H9 (cell line): ENCODE results near the gene ACAP2. TPM values are rescaled to one million over a fixed set of nuclear protein-coding genes. Genes with fewer than 3 reads are reported as not detected.

Source experiments
- DNase-seq: peaks from one replicate; pipeline ENCODE4 v3.0.0-alpha.2; 2017
- H2AFZ ChIP-seq: one replicate; pipeline ENCODE4 v1.6.1; 2013; ENCODE audit warnings: mild to moderate bottlenecking, low read length, control low read depth, moderate library complexity
- H2AK5ac ChIP-seq: 2 replicates; pipeline ENCODE4 v1.6.1; 2013; ENCODE audit warnings: low read length, control low read depth, mixed read lengths; ENCODE audit not compliant: insufficient read length
- H2BK120ac ChIP-seq: one replicate; pipeline ENCODE4 v1.6.1; 2013; ENCODE audit warnings: low read depth, mild to moderate bottlenecking, low read length, control low read depth, inconsistent platforms; ENCODE audit not compliant: poor library complexity, severe bottlenecking
- H2BK12ac ChIP-seq: 2 replicates; pipeline ENCODE4 v1.6.1; 2013; ENCODE audit warnings: low read length, control low read depth, mixed read lengths, low read depth; ENCODE audit not compliant: insufficient read length
- H2BK15ac ChIP-seq: 2 replicates; pipeline ENCODE4 v1.6.1; 2013; ENCODE audit warnings: low read depth, low read length, control low read depth
- H2BK20ac ChIP-seq: one replicate; pipeline ENCODE4 v1.6.1; 2013; ENCODE audit warnings: low read depth, mild to moderate bottlenecking, low read length, control low read depth, inconsistent platforms; ENCODE audit not compliant: poor library complexity, severe bottlenecking
- H2BK5ac ChIP-seq: 2 replicates; pipeline ENCODE4 v1.6.1; 2013; ENCODE audit warnings: low read length, control low read depth, mixed read lengths; ENCODE audit not compliant: insufficient read length
- H3K14ac ChIP-seq: 2 replicates; pipeline ENCODE4 v1.6.1; 2013; ENCODE audit warnings: low read length, control low read depth; ENCODE audit not compliant: insufficient read depth
- H3K18ac ChIP-seq: 2 replicates; pipeline ENCODE4 v1.6.1; 2013; ENCODE audit warnings: low read depth, mild to moderate bottlenecking, mixed read lengths, low read length, control low read depth; ENCODE audit not compliant: insufficient read length
- H3K23ac ChIP-seq: 2 replicates; pipeline ENCODE4 v1.6.1; 2013; ENCODE audit warnings: low read length, control low read depth, mixed read lengths, low read depth; ENCODE audit not compliant: insufficient read length
- H3K23me2 ChIP-seq: 2 replicates; pipeline ENCODE4 v1.6.1; 2013; ENCODE audit warnings: low read depth, mild to moderate bottlenecking, mixed read lengths, low read length, control low read depth; ENCODE audit not compliant: insufficient read length, poor library complexity, severe bottlenecking
- H3K27ac ChIP-seq: 2 replicates; pipeline ENCODE4 v1.5.1; 2013; ENCODE audit warnings: low read length, control low read depth, mixed read lengths, low read depth; ENCODE audit not compliant: insufficient read length
- H3K27me3 ChIP-seq: 2 replicates; pipeline ENCODE4 v1.6.1; 2013; ENCODE audit warnings: low read length, control low read depth, inconsistent platforms; ENCODE audit not compliant: insufficient read depth
- H3K4ac ChIP-seq: 2 replicates; pipeline ENCODE4 v1.6.1; 2013; ENCODE audit warnings: low read depth, mild to moderate bottlenecking, control low read depth, inconsistent platforms, low read length, moderate library complexity
- H3K4me1 ChIP-seq: 2 replicates; pipeline ENCODE4 v1.6.1; 2013; ENCODE audit warnings: low read length, control low read depth, inconsistent platforms; ENCODE audit not compliant: insufficient read depth
- H3K4me2 ChIP-seq: 2 replicates; pipeline ENCODE4 v1.6.1; 2013; ENCODE audit warnings: low read length, control low read depth, mixed read lengths; ENCODE audit not compliant: insufficient read length, insufficient read depth
- H3K56ac ChIP-seq: 2 replicates; pipeline ENCODE4 v1.6.1; 2013; ENCODE audit warnings: low read depth, mild to moderate bottlenecking, mixed read lengths, low read length, control low read depth; ENCODE audit not compliant: insufficient read length
- H3K79me1 ChIP-seq: 2 replicates; pipeline ENCODE4 v1.6.1; 2013; ENCODE audit warnings: low read depth, mild to moderate bottlenecking, moderate library complexity, low read length, control low read depth, inconsistent platforms; ENCODE audit not compliant: insufficient read depth, poor library complexity, severe bottlenecking
- H3K79me2 ChIP-seq: 2 replicates; pipeline ENCODE4 v1.6.1; 2013; ENCODE audit warnings: low read length, control low read depth, inconsistent platforms; ENCODE audit not compliant: insufficient read depth
- H3K9ac ChIP-seq: 2 replicates; pipeline ENCODE4 v1.6.1; 2013; ENCODE audit warnings: low read length, control low read depth, mixed read lengths; ENCODE audit not compliant: insufficient read length; ENCODE audit errors: extremely low read depth
- H3K9me3 ChIP-seq: one replicate; pipeline ENCODE4 v1.6.1; 2013; ENCODE audit warnings: low read depth, low read length, inconsistent platforms; ENCODE audit not compliant: control insufficient read depth
- H3T11ph ChIP-seq: one replicate; pipeline ENCODE4 v1.6.1; 2013; ENCODE audit warnings: mild to moderate bottlenecking, low read length, control low read depth, inconsistent platforms
- H4K20me1 ChIP-seq: one replicate; pipeline ENCODE4 v1.6.1; 2013; ENCODE audit not compliant: control insufficient read depth, insufficient read length, insufficient read depth
- H4K5ac ChIP-seq: 2 replicates; pipeline ENCODE4 v1.6.1; 2013; ENCODE audit warnings: low read depth, mild to moderate bottlenecking, mixed read lengths, low read length, control low read depth; ENCODE audit not compliant: insufficient read length
- H4K8ac ChIP-seq: replicated peaks from 2 replicates; pipeline ENCODE4 v1.6.1; 2013; ENCODE audit warnings: low read length, control low read depth, mixed read lengths, low read depth; ENCODE audit not compliant: insufficient read length
- H4K91ac ChIP-seq: 2 replicates; pipeline ENCODE4 v1.6.1; 2013; ENCODE audit warnings: low read depth, mild to moderate bottlenecking, moderate library complexity, mixed read lengths, low read length, control low read depth; ENCODE audit not compliant: insufficient read length
- H3K27ac Mint-ChIP-seq, 3 experiments: 2 replicates in 2 of 3; 3 replicates in 1 of 3; pipeline ENCODE4 v1.8.0; 2020 to 2021; ENCODE audit warnings: mixed read lengths in 3 of 3, mild to moderate bottlenecking in 1 of 3, moderate library complexity in 1 of 3
- H3K27me3 Mint-ChIP-seq: 2 replicates; pipeline ENCODE4 v1.8.0; 2021; ENCODE audit warnings: low read depth, mild to moderate bottlenecking, moderate library complexity, mixed read lengths
- H3K36me3 Mint-ChIP-seq, 3 experiments: 2 replicates in 2 of 3; 3 replicates in 1 of 3; pipeline ENCODE4 v1.8.0; 2020 to 2021; ENCODE audit warnings: low read depth in 3 of 3, mixed read lengths in 3 of 3; ENCODE audit not compliant: insufficient read depth in 1 of 3
- H3K4me1 Mint-ChIP-seq, 2 experiments: 2 replicates each; pipeline ENCODE4 v1.8.0; 2020; ENCODE audit warnings: mixed read lengths in 2 of 2
- H3K4me3 Mint-ChIP-seq, 2 experiments: 2 replicates in 1 of 2; 3 replicates in 1 of 2; pipeline ENCODE4 v1.8.0; 2020 to 2021; ENCODE audit warnings: mild to moderate bottlenecking in 2 of 2, mixed read lengths in 2 of 2, moderate library complexity in 1 of 2
- H3K9me3 Mint-ChIP-seq, 2 experiments: 2 replicates in 1 of 2; 3 replicates in 1 of 2; pipeline ENCODE4 v1.8.0; 2020; ENCODE audit warnings: mild to moderate bottlenecking in 2 of 2, mixed read lengths in 2 of 2, moderate library complexity in 1 of 2
- CTCF ChIP-seq: fragments of 200-600 bp; sonication (generic); conservative IDR thresholded peaks from 3 replicates; pipeline ENCODE4 v1.8.0; 2021; ENCODE audit warnings: antibody characterized with exemption, mild to moderate bottlenecking
- WGBS: extraction: QIAGEN DNeasy Blood & Tissue Kit; methylation state at CpG from one replicate; pipeline ENCODE4 v1.1.7; 2013; ENCODE audit warnings: missing lambda C conversion rate, low lambda C conversion rate, mixed read lengths; ENCODE audit not compliant: insufficient read length; ENCODE audit errors: extremely low coverage; 5-methylcytosine and 5-hydroxymethylcytosine counted together
- total RNA-seq: library from RNA; stranded (reverse); gene quantifications from 2 replicates; pipeline ENCODE4 v1.2.1, GENCODE V29; 2021

Gene ACAP2
- total RNA-seq, 1 experiment from 2014 or later: 30.8 TPM

GRCh38 chr3:195249057-195249770 lies 193.6 kb downstream of the ACAP2 start:
- Histone ChIP-seq H4K5ac (no peak overlapping the region), H3K14ac (no peak overlapping the region), H3K9ac (no peak overlapping the region), H4K91ac (no peak overlapping the region), H2AFZ (no peak overlapping the region), H3K4me2 (no peak overlapping the region), H3K56ac (no peak overlapping the region), H3K4me1 (no peaks in the 10 kb centered on the region), H2BK120ac (no peak overlapping the region), H3K9me3 (no peaks in the 10 kb centered on the region), H3K23ac (no peak overlapping the region), H3K79me1 (no peaks in the 10 kb centered on the region), H3T11ph (no peak overlapping the region), H3K4ac (no peak overlapping the region), H2AK5ac (no peak overlapping the region), H2BK20ac (no peak overlapping the region), H4K8ac (no peak overlapping the region), H3K27me3 (no peaks in the 10 kb centered on the region), H3K27ac (no peak overlapping the region), H2BK5ac (no peak overlapping the region), H3K18ac (no peak overlapping the region), H4K20me1 (peaks cover 2% of the 10 kb centered on the region), H2BK12ac (no peak overlapping the region), H3K23me2 (no peaks in the 10 kb centered on the region), H3K79me2 (peaks cover 6% of the 10 kb centered on the region; the same call in 1 of the 2 replicates), H2BK15ac (no peak overlapping the region)
- no peak for DNase-seq
- no CpG with 5 or more reads among the region's 21 CpGs for WGBS
- Mint-ChIP-seq H3K4me3 (no peak overlapping the region; a peak in 1 of 5 replicates), H3K27me3 (no peaks in the 10 kb centered on the region; the same call in none of the 2 replicates), H3K27ac (no peak overlapping the region; a peak in 1 of 7 replicates), H3K4me1 (peaks cover 37% of the 10 kb centered on the region in 2 experiments), H3K9me3 (0 out of 5 replicates have a peak, but pooled peaks cover 0 to 3% of the 10 kb centered on the region in 2 experiments), H3K36me3 (peaks cover 10 to 25% (median 25%) of the 10 kb centered on the region in 3 experiments; a peak in 6 of 7 replicates)
- no peak for TF ChIP-seq CTCF
